NCI-H446 treated with DMSO at 0.1 percent for 48 hours (cell line): ENCODE measurements around the gene TBCD.

Experiments
- DNase-seq: peaks from one replicate; lab custom pipeline; 2025; lab: John Stamatoyannopoulos, UW

TBCD gene

GRCh38 chr17:82871056-82871775 is 119.4 kb downstream of the TBCD start:
- DNase-seq, result no peak

- no peak for DNase-seq
Measured at GRCh38 chr17:82871776-82872561, 120.1 kb downstream of the TBCD start.

GRCh38 chr17:82872591-82873520 is 121.0 kb downstream of the TBCD start:
- no peak for DNase-seq

- DNase-seq, result no peak
Measured at GRCh38 chr17:82873521-82873920, 121.7 kb downstream of the TBCD start.

GRCh38 chr17:82874011-82874835 is 122.4 kb downstream of the TBCD start:
- no peak for DNase-seq

GRCh38 chr17:82875407-82875856 is 123.6 kb downstream of the TBCD start:
- no peak for DNase-seq

GRCh38 chr17:82876149-82876548 is 124.3 kb downstream of the TBCD start:
- no peak for DNase-seq

- DNase-seq, result peak; percentile 49
Measured at GRCh38 chr17:82876602-82877379, 124.9 kb downstream of the TBCD start.

- DNase-seq, result no peak
Measured at GRCh38 chr17:82878527-82878926, 126.7 kb downstream of the TBCD start.

GRCh38 chr17:82879241-82879640 is 127.4 kb downstream of the TBCD start:
- no peak for DNase-seq

- DNase-seq, result no peak
Measured at GRCh38 chr17:82880620-82881323, 128.9 kb downstream of the TBCD start.

GRCh38 chr17:82881324-82881823 is 129.5 kb downstream of the TBCD start:
- no peak for DNase-seq

- DNase-seq, result no peak
Measured at GRCh38 chr17:82881900-82882714, 130.2 kb downstream of the TBCD start.

GRCh38 chr17:82882715-82883418 is 131.0 kb downstream of the TBCD start:
- DNase-seq, result no peak

- no peak for DNase-seq
Measured at GRCh38 chr17:82883419-82884031, 131.7 kb downstream of the TBCD start.

GRCh38 chr17:82884341-82884969 is 132.6 kb downstream of the TBCD start:
- no peak for DNase-seq

GRCh38 chr17:82884970-82885353 is 133.1 kb downstream of the TBCD start:
- DNase-seq, result no peak
